WTC11 (cell line): ENCODE results near the gene PDZRN4. TPM values are rescaled to one million over a fixed set of nuclear protein-coding genes. Genes with fewer than 3 reads are reported as not detected.
A peak's percentile ranks its signal among the peaks of the same experiment; 100 is the strongest.

Experiments
- ATAC-seq: fragments of 200-7000 bp; cut with Tn5 transposase; 2 replicates; pipeline ENCODE4 v1.10.0; 2021; ENCODE audit warnings: mild to moderate bottlenecking, moderate library complexity
- CTCF ChIA-PET: fragments of 300-600 bp; sonication (Branson Sonifier 250); formaldehyde crosslinking; loops from one replicate; lab custom pipeline; 2021; ENCODE audit warnings: antibody characterized with exemption; lab: Charles Lee
- POLR2A ChIA-PET: fragments of 350-600 bp; sonication (Branson Sonifier 250); formaldehyde crosslinking; loops from one replicate; lab custom pipeline; 2021; ENCODE audit warnings: antibody characterized with exemption; lab: Charles Lee
- DNase-seq: peaks from one replicate; pipeline ENCODE4 v3.0.0; 2021; ENCODE audit warnings: low spot score
- H3K27ac Mint-ChIP-seq: 2 replicates; pipeline ENCODE4 v1.8.0; 2021; ENCODE audit warnings: mixed read lengths
- H3K27me3 Mint-ChIP-seq: 2 replicates; pipeline ENCODE4 v1.8.0; 2021; ENCODE audit warnings: low read depth, mild to moderate bottlenecking, moderate library complexity, mixed read lengths
- H3K36me3 Mint-ChIP-seq: 2 replicates; pipeline ENCODE4 v1.8.0; 2021; ENCODE audit warnings: mixed read lengths
- H3K4me1 Mint-ChIP-seq: 2 replicates; pipeline ENCODE4 v1.8.0; 2022; ENCODE audit warnings: mixed read lengths
- H3K4me3 Mint-ChIP-seq: 2 replicates; pipeline ENCODE4 v1.8.0; 2021; ENCODE audit warnings: mild to moderate bottlenecking, moderate library complexity, mixed read lengths
- H3K9me3 Mint-ChIP-seq: 2 replicates; pipeline ENCODE4 v1.8.0; 2021; ENCODE audit warnings: mixed read lengths
- ATF1 ChIP-seq: sonication (generic); formaldehyde crosslinking; IDR thresholded peaks from 2 replicates; pipeline ENCODE4 v1.8.1; 2023; ENCODE audit warnings: mild to moderate bottlenecking, moderate library complexity, missing genetic modification reagents
- CREM ChIP-seq: sonication (generic); formaldehyde crosslinking; IDR thresholded peaks from 2 replicates; pipeline ENCODE4 v1.8.1; 2022; ENCODE audit warnings: mild to moderate bottlenecking, missing genetic modification reagents, moderate library complexity
- ETV6 ChIP-seq: sonication (generic); formaldehyde crosslinking; IDR thresholded peaks from 2 replicates; pipeline ENCODE4 v1.8.1; 2022; ENCODE audit warnings: mild to moderate bottlenecking, missing genetic modification reagents
- NR2C2 ChIP-seq: sonication (generic); formaldehyde crosslinking; IDR thresholded peaks from 2 replicates; pipeline ENCODE4 v1.8.0; 2022; ENCODE audit warnings: mild to moderate bottlenecking, missing genetic modification reagents
- ZBTB21 ChIP-seq: sonication (generic); formaldehyde crosslinking; IDR thresholded peaks from 2 replicates; pipeline ENCODE4 v1.8.1; 2023; ENCODE audit warnings: mild to moderate bottlenecking, missing genetic modification reagents, borderline replicate concordance
- ZNF138 ChIP-seq: sonication (generic); formaldehyde crosslinking; conservative IDR thresholded peaks from 2 replicates; pipeline ENCODE4 v1.8.1; 2022; ENCODE audit warnings: mild to moderate bottlenecking, moderate library complexity, missing genetic modification reagents
- ZNF232 ChIP-seq: sonication (generic); formaldehyde crosslinking; IDR thresholded peaks from 2 replicates; pipeline ENCODE4 v1.8.0; 2022; ENCODE audit warnings: mild to moderate bottlenecking, missing genetic modification reagents
- ZNF396 ChIP-seq: fragments of 250-450 bp; sonication (Bioruptor Pico); IDR thresholded peaks from 2 replicates; pipeline ENCODE4 v1.8.0; 2021; ENCODE audit warnings: mild to moderate bottlenecking, moderate library complexity, borderline replicate concordance
- ZNF416 ChIP-seq: fragments of 250-450 bp; sonication (Bioruptor Pico); IDR thresholded peaks from 2 replicates; pipeline ENCODE4 v1.9.0; 2021; ENCODE audit warnings: mild to moderate bottlenecking, inconsistent platforms
- total RNA-seq: library from RNA; stranded (reverse); gene quantifications from 3 replicates; pipeline ENCODE4 v1.2.3, GENCODE V29; 2021
- TF ChIP-seq, protein P1 (sequence below): sonication (generic); formaldehyde crosslinking; IDR thresholded peaks from 2 replicates; pipeline ENCODE4 v1.8.1; 2022; ENCODE audit warnings: missing genetic modification reagents, borderline replicate concordance
- TF ChIP-seq, protein P2 (sequence below): sonication (generic); formaldehyde crosslinking; conservative IDR thresholded peaks from 2 replicates; pipeline ENCODE4 v1.8.1; 2023; ENCODE audit warnings: mild to moderate bottlenecking, low read depth, missing genetic modification reagents, moderate library complexity
- TF ChIP-seq, protein P3 (sequence below): sonication (generic); formaldehyde crosslinking; IDR thresholded peaks from 2 replicates; pipeline ENCODE4 v1.8.1; 2023; ENCODE audit warnings: mild to moderate bottlenecking, missing genetic modification reagents
- TF ChIP-seq, protein P4 (sequence below): sonication (generic); formaldehyde crosslinking; IDR thresholded peaks from 2 replicates; pipeline ENCODE4 v1.8.1; 2023; ENCODE audit warnings: mild to moderate bottlenecking, moderate library complexity, missing genetic modification reagents
- TF ChIP-seq, protein P5 (sequence below): fragments of 250-450 bp; sonication (Bioruptor Pico); conservative IDR thresholded peaks from 2 replicates; pipeline ENCODE4 v1.9.0; 2021; ENCODE audit warnings: mild to moderate bottlenecking
- TF ChIP-seq, protein P6 (sequence below): sonication (generic); formaldehyde crosslinking; IDR thresholded peaks from 2 replicates; pipeline ENCODE4 v1.8.1; 2023; ENCODE audit warnings: mild to moderate bottlenecking, missing genetic modification reagents
- TF ChIP-seq, protein P7 (sequence below): sonication (generic); formaldehyde crosslinking; IDR thresholded peaks from 2 replicates; pipeline ENCODE4 v1.8.1; 2022; ENCODE audit warnings: low read depth, mild to moderate bottlenecking, moderate library complexity, missing genetic modification reagents, borderline replicate concordance

The PDZRN4 gene
- total RNA-seq, 1 experiment from 2014 or later: 0.09 TPM

DNA sequence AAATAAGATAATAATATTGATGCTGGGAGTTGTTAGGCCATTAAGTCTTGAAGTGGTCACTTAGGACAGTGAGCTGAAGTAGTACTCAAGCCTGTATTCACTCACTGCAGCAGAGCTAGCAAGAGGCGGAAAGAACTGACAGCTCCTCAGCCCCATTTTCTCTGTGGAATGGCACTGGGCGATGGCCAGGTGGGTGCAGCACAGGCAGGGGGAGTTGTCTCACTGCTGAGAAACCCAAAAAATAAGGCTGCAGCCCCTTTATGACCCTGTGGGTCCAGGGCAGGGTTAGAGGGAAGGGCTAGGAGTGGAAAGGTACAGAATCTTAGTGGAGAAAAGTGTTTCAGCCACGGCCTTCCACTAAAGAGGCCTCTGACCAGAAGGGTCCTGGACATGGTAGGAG is 35.5 kb downstream of the PDZRN4 start:
- H3K36me3 Mint-ChIP-seq: no peaks in the 10 kb centered on the region
- H3K27me3 Mint-ChIP-seq: no peaks in the 10 kb centered on the region
- no peak overlapping the region for H3K27ac Mint-ChIP-seq
- no peaks in the 10 kb centered on the region; the same call in 1 of the 2 replicates for H3K9me3 Mint-ChIP-seq
- ChIA-PET CTCF (interaction anchor here (0.6 to 1.8 kb wide), 2 partner anchors 33 to 98 kb away, joined by 4 to 6 read pairs; no protein-coding TSS in a partner anchor), POLR2A (no interaction called here)
- no peak overlapping the region for H3K4me3 Mint-ChIP-seq
- peak; percentile 63 for ATAC-seq
- peak; percentile 13 for DNase-seq
- H3K4me1 Mint-ChIP-seq: peaks cover 34% of the 10 kb centered on the region
- TF ChIP-seq, protein P1, sequence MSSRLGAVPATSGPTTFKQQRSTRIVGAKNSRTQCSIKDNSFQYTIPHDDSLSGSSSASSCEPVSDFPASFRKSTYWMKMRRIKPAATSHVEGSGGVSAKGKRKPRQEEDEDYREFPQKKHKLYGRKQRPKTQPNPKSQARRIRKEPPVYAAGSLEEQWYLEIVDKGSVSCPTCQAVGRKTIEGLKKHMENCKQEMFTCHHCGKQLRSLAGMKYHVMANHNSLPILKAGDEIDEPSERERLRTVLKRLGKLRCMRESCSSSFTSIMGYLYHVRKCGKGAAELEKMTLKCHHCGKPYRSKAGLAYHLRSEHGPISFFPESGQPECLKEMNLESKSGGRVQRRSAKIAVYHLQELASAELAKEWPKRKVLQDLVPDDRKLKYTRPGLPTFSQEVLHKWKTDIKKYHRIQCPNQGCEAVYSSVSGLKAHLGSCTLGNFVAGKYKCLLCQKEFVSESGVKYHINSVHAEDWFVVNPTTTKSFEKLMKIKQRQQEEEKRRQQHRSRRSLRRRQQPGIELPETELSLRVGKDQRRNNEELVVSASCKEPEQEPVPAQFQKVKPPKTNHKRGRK (CRISPR knock-in tag): no peak
- TF ChIP-seq, protein P2, sequence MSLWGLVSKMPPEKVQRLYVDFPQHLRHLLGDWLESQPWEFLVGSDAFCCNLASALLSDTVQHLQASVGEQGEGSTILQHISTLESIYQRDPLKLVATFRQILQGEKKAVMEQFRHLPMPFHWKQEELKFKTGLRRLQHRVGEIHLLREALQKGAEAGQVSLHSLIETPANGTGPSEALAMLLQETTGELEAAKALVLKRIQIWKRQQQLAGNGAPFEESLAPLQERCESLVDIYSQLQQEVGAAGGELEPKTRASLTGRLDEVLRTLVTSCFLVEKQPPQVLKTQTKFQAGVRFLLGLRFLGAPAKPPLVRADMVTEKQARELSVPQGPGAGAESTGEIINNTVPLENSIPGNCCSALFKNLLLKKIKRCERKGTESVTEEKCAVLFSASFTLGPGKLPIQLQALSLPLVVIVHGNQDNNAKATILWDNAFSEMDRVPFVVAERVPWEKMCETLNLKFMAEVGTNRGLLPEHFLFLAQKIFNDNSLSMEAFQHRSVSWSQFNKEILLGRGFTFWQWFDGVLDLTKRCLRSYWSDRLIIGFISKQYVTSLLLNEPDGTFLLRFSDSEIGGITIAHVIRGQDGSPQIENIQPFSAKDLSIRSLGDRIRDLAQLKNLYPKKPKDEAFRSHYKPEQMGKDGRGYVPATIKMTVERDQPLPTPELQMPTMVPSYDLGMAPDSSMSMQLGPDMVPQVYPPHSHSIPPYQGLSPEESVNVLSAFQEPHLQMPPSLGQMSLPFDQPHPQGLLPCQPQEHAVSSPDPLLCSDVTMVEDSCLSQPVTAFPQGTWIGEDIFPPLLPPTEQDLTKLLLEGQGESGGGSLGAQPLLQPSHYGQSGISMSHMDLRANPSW (CRISPR knock-in tag): no peak
- no peak for TF ChIP-seq ATF1

DNA sequence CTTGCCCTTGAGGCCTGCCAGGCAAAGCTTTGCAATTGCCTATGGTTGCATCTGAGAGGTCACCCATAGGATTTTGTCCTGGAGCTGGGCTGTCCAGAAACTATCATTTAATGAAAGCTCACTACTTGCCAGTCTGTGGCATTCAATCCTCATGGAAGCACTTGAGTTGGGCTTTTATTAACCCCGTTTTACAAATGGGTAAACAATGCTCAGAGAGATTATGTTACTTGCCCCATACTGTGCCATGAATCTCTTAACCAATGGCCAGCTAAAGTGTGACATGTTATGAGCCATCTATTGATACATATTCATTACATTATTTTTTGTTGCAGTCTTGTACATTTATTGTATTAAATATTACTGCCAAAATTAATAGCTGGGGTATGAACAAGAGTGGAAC is 35.9 kb downstream of the PDZRN4 start:
- CTCF ChIA-PET: interaction anchor here (1.8 kb wide), 1 partner anchor 34 kb away, joined by 6 read pairs; no protein-coding TSS in a partner anchor
- no peak overlapping the region for H3K27ac Mint-ChIP-seq
- no peaks in the 10 kb centered on the region; the same call in 1 of the 2 replicates for H3K9me3 Mint-ChIP-seq
- no peak overlapping the region for H3K4me3 Mint-ChIP-seq
- ATAC-seq: peak; percentile 51
- no peaks in the 10 kb centered on the region for H3K36me3 Mint-ChIP-seq
- POLR2A ChIA-PET: no interaction called here
- peaks cover 34% of the 10 kb centered on the region for H3K4me1 Mint-ChIP-seq
- H3K27me3 Mint-ChIP-seq: no peaks in the 10 kb centered on the region
- TF ChIP-seq, protein P3, sequence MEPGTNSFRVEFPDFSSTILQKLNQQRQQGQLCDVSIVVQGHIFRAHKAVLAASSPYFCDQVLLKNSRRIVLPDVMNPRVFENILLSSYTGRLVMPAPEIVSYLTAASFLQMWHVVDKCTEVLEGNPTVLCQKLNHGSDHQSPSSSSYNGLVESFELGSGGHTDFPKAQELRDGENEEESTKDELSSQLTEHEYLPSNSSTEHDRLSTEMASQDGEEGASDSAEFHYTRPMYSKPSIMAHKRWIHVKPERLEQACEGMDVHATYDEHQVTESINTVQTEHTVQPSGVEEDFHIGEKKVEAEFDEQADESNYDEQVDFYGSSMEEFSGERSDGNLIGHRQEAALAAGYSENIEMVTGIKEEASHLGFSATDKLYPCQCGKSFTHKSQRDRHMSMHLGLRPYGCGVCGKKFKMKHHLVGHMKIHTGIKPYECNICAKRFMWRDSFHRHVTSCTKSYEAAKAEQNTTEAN (CRISPR knock-in tag): no peak
- TF ChIP-seq ATF1: no peak
- TF ChIP-seq, protein P4, sequence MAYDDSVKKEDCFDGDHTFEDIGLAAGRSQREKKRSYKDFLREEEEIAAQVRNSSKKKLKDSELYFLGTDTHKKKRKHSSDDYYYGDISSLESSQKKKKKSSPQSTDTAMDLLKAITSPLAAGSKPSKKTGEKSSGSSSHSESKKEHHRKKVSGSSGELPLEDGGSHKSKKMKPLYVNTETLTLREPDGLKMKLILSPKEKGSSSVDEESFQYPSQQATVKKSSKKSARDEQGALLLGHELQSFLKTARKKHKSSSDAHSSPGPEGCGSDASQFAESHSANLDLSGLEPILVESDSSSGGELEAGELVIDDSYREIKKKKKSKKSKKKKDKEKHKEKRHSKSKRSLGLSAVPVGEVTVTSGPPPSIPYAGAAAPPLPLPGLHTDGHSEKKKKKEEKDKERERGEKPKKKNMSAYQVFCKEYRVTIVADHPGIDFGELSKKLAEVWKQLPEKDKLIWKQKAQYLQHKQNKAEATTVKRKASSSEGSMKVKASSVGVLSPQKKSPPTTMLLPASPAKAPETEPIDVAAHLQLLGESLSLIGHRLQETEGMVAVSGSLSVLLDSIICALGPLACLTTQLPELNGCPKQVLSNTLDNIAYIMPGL (CRISPR knock-in tag): no peak
- no peak for TF ChIP-seq ETV6
- no peak for TF ChIP-seq ZBTB21 (CRISPR knock-in tag)
- TF ChIP-seq, protein P5, sequence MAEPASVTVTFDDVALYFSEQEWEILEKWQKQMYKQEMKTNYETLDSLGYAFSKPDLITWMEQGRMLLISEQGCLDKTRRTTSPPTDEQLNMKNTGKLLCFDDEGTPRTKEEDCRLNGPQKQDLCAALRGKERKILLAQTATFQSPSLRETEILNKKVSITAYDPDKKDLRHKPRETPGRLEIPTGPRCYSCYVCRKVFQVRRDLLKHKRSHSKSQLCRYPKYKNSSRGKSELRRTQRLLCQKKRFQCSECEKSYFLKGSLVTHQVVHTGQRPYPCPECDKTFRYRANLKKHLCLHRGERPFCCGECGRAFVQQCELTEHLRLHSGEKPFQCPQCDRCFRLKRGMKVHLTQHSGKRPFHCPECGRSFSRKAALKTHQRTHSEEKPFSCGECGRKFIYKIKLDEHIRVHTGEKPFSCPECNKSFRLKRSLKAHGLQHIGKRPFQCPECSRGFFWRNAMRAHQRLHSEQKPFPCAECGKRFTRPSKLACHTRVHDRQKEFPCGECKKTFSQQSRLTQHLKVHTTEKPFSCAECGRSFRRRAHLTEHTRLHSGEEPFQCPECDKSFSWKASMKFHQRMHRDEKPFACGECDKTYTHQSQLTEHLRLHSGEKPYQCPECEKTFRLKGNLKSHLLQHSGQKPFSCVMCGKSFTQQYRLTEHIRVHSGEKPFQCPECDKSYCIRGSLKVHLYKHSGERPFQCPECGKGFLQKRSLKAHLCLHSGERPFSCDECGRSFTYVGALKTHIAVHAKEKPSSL (CRISPR knock-in tag): no peak
- TF ChIP-seq, all 79 proteins: peak for 0
- DNase-seq: no peak

DNA sequence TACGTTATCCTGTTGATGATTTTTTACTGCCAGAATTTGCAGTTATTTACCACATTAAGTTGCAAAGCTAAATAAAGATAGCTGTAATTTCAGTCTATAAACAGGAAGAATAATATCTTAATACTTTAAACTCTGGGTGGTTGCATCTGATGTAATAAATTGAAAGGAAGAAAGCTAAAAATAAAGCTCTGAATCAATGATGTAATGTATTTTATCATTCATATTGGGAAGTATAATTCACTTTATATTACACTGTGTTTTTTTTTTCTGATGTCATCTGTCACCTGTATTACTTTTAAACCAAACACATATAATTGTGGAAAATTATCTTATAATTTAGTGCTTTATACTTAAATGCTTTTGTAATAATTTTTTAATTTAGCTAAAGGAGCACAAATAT is 37.1 kb downstream of the PDZRN4 start:
- Mint-ChIP-seq H3K4me3 (no peak overlapping the region), H3K36me3 (no peaks in the 10 kb centered on the region), H3K27ac (no peak overlapping the region), H3K4me1 (peaks cover 34% of the 10 kb centered on the region), H3K27me3 (no peaks in the 10 kb centered on the region), H3K9me3 (no peaks in the 10 kb centered on the region)
- DNase-seq (no peak), ATAC-seq (no peak)
- ChIA-PET POLR2A (no interaction called here), CTCF (interaction anchor here (1.5 kb wide), 1 partner anchor 35 kb away, joined by 5 read pairs; no protein-coding TSS in a partner anchor)
- TF ChIP-seq, protein P6, sequence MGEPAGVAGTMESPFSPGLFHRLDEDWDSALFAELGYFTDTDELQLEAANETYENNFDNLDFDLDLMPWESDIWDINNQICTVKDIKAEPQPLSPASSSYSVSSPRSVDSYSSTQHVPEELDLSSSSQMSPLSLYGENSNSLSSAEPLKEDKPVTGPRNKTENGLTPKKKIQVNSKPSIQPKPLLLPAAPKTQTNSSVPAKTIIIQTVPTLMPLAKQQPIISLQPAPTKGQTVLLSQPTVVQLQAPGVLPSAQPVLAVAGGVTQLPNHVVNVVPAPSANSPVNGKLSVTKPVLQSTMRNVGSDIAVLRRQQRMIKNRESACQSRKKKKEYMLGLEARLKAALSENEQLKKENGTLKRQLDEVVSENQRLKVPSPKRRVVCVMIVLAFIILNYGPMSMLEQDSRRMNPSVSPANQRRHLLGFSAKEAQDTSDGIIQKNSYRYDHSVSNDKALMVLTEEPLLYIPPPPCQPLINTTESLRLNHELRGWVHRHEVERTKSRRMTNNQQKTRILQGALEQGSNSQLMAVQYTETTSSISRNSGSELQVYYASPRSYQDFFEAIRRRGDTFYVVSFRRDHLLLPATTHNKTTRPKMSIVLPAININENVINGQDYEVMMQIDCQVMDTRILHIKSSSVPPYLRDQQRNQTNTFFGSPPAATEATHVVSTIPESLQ (CRISPR knock-in tag): no peak
- TF ChIP-seq ZNF396 (CRISPR knock-in tag) (no peak), ZNF138 (CRISPR knock-in tag) (no peak), NR2C2 (CRISPR knock-in tag) (no peak), ZNF232 (no peak), CREM (CRISPR knock-in tag) (no peak), ZNF416 (CRISPR knock-in tag) (no peak)
- TF ChIP-seq, protein P7, sequence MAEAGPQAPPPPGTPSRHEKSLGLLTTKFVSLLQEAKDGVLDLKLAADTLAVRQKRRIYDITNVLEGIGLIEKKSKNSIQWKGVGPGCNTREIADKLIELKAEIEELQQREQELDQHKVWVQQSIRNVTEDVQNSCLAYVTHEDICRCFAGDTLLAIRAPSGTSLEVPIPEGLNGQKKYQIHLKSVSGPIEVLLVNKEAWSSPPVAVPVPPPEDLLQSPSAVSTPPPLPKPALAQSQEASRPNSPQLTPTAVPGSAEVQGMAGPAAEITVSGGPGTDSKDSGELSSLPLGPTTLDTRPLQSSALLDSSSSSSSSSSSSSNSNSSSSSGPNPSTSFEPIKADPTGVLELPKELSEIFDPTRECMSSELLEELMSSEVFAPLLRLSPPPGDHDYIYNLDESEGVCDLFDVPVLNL (CRISPR knock-in tag): no peak
